Spleen (tissue), 7 donors: ENCODE measurements around the gene PRR35.

Source experiments
- CTCF ChIP-seq, 11 experiments: fragments of 200-600 bp in 7 of 11; fragments of 450-650 bp in 4 of 11; sonication (generic) in 4 of 11; IDR thresholded peaks in 8 of 11; conservative IDR thresholded peaks in 3 of 11; 1 replicate in 7 of 11; 2 replicates in 4 of 11; pipeline versions ENCODE4 v1.4.0 to v1.8.0; 2016 to 2021; ENCODE audit warnings: antibody characterized with exemption in 11 of 11, inconsistent platforms in 4 of 11, mild to moderate bottlenecking in 1 of 11
- POLR2A ChIP-seq, 3 donors: fragments of 450-650 bp; IDR thresholded peaks; one replicate each; pipeline ENCODE4 v1.5.1; 2017; ENCODE audit warnings: antibody characterized with exemption in 3 of 3, mild to moderate bottlenecking in 1 of 3
- POLR2AphosphoS5 ChIP-seq, 3 donors: sonication (generic); formaldehyde crosslinking; IDR thresholded peaks; one replicate each; pipeline ENCODE4 v1.5.1; 2017; ENCODE audit warnings: antibody characterized with exemption in 3 of 3
- donor health status: DM: no; HTN: no; CAD: no; lungs with moderate emphysema.
- donor health status: DM: no; HTN: no; CAD: no.
- donor health status: DM: no; HTN: no; CAD: no.

GRCh38 chr16:600781-601180, 40.6 kb downstream of the PRR35 start:
- TF ChIP-seq CTCF (IDR thresholded peaks at IDR 0.05 in 8 of 11, conservative IDR thresholded peaks at IDR 0.05 in 3 of 11) = no peak
- no peak for TF ChIP-seq POLR2AphosphoS5 (IDR thresholded peaks at IDR 0.05)
- no peak for TF ChIP-seq POLR2A (IDR thresholded peaks at IDR 0.05)
